GM23338 (cell line): Measurements from ENCODE around the gene OGDHL. TPM values are rescaled to one million over a fixed set of nuclear protein-coding genes. Genes with fewer than 3 reads are reported as not detected.

Experiments
- ATAC-seq: fragments of 200-7000 bp; cut with Tn5 transposase; 3 replicates; pipeline ENCODE4 v1.9.1; 2020
- DNase-seq: peaks from one replicate; pipeline ENCODE4 v3.0.0-alpha.2; 2015; ENCODE audit warnings: low spot score
- H2AFZ ChIP-seq: fragments of 200-600 bp; sonication (generic); 2 replicates; pipeline ENCODE4 v1.8.0; 2016; ENCODE audit warnings: antibody characterized with exemption, mild to moderate bottlenecking, moderate library complexity
- H3F3A ChIP-seq: fragments of 200-600 bp; sonication (generic); replicated peaks from 2 replicates; pipeline ENCODE4 v1.8.0; 2017; ENCODE audit warnings: antibody characterized with exemption, mixed run types, low read depth
- H3K27ac ChIP-seq: fragments of 200-600 bp; sonication (generic); 2 replicates; pipeline ENCODE4 v1.6.1; 2016; ENCODE audit warnings: low read depth
- H3K27me3 ChIP-seq: fragments of 200-600 bp; sonication (generic); 2 replicates; pipeline ENCODE4 v1.8.0; 2016; ENCODE audit warnings: mild to moderate bottlenecking, mixed run types, moderate library complexity; ENCODE audit not compliant: insufficient read depth
- H3K36me3 ChIP-seq: fragments of 200-600 bp; sonication (generic); 2 replicates; pipeline ENCODE4 v1.8.0; 2016; ENCODE audit warnings: mild to moderate bottlenecking; ENCODE audit not compliant: insufficient read depth
- H3K4me1 ChIP-seq: fragments of 200-600 bp; sonication (generic); 2 replicates; pipeline ENCODE4 v1.8.0; 2016; ENCODE audit warnings: mild to moderate bottlenecking, moderate library complexity; ENCODE audit not compliant: insufficient read depth
- H3K4me2 ChIP-seq: fragments of 200-600 bp; sonication (generic); 2 replicates; pipeline ENCODE4 v1.7.1; 2017; ENCODE audit warnings: mixed run types
- H3K4me3 ChIP-seq: fragments of 200-600 bp; sonication (generic); 2 replicates; pipeline ENCODE4 v1.6.1; 2016; ENCODE audit warnings: mixed run types
- H3K79me2 ChIP-seq: fragments of 200-600 bp; sonication (generic); replicated peaks from 2 replicates; pipeline ENCODE4 v1.8.0; 2017; ENCODE audit warnings: mild to moderate bottlenecking; ENCODE audit not compliant: insufficient read depth
- H3K9me2 ChIP-seq: fragments of 200-600 bp; sonication (generic); 2 replicates; pipeline ENCODE4 v1.8.0; 2017; ENCODE audit not compliant: insufficient read depth
- H4K20me1 ChIP-seq: fragments of 200-600 bp; sonication (generic); replicated peaks from 2 replicates; pipeline ENCODE4 v1.8.0; 2017; ENCODE audit warnings: mild to moderate bottlenecking; ENCODE audit not compliant: insufficient read depth
- H3K27ac Mint-ChIP-seq: 2 replicates; pipeline ENCODE4 v1.8.0; 2020; ENCODE audit warnings: inconsistent platforms, mild to moderate bottlenecking, moderate library complexity, mixed read lengths
- H3K27me3 Mint-ChIP-seq: 3 replicates; pipeline ENCODE4 v1.8.0; 2022; ENCODE audit warnings: low read depth, mild to moderate bottlenecking, moderate library complexity, mixed read lengths, inconsistent platforms; ENCODE audit not compliant: insufficient read depth, poor library complexity
- H3K36me3 Mint-ChIP-seq: 3 replicates; pipeline ENCODE4 v1.8.0; 2021; ENCODE audit warnings: low read depth, mild to moderate bottlenecking, inconsistent platforms, moderate library complexity, mixed read lengths
- H3K4me1 Mint-ChIP-seq: 3 replicates; pipeline ENCODE4 v1.8.0; 2020; ENCODE audit warnings: mild to moderate bottlenecking, inconsistent platforms, mixed read lengths
- H3K4me3 Mint-ChIP-seq: 3 replicates; pipeline ENCODE4 v1.8.0; 2021; ENCODE audit warnings: moderate library complexity, mild to moderate bottlenecking, inconsistent platforms, mixed read lengths
- H3K9me3 Mint-ChIP-seq: 3 replicates; pipeline ENCODE4 v1.8.0; 2020; ENCODE audit warnings: moderate library complexity, mild to moderate bottlenecking, inconsistent platforms, mixed read lengths
- CREB1 ChIP-seq: fragments of 250-450 bp; sonication (Bioruptor Pico); IDR thresholded peaks from 2 replicates; pipeline ENCODE4 v1.5.0; 2020; ENCODE audit warnings: low read depth, mild to moderate bottlenecking, moderate library complexity
- ETS1 ChIP-seq: IDR thresholded peaks from 2 replicates; pipeline ENCODE4 v1.6.1; 2016; ENCODE audit warnings: antibody characterized with exemption
- EZH2phosphoT487 ChIP-seq: fragments of 200-600 bp; sonication (generic); IDR thresholded peaks from one replicate; pipeline ENCODE4 v1.8.1; 2018; ENCODE audit warnings: antibody characterized with exemption; ENCODE audit not compliant: unreplicated experiment
- POLR2AphosphoS5 ChIP-seq: IDR thresholded peaks from 2 replicates; pipeline ENCODE4 v1.6.1; 2016; ENCODE audit warnings: antibody characterized with exemption, low read depth
- REST ChIP-seq: IDR thresholded peaks from one replicate; pipeline ENCODE4 v1.6.1; 2018; ENCODE audit warnings: antibody characterized with exemption; ENCODE audit not compliant: unreplicated experiment
- ZNF331 ChIP-seq: fragments of 250-450 bp; sonication (Bioruptor Pico); IDR thresholded peaks from 2 replicates; pipeline ENCODE4 v1.5.0; 2020; ENCODE audit warnings: low read depth, mild to moderate bottlenecking, moderate library complexity
- ZNF462 ChIP-seq: fragments of 250-450 bp; sonication (Bioruptor Pico); IDR thresholded peaks from 2 replicates; pipeline ENCODE4 v1.5.0; 2020; ENCODE audit warnings: mild to moderate bottlenecking, moderate library complexity
- long read RNA-seq: library from polyadenylated mRNA; unstranded; transcript quantifications from one replicate; pipeline ENCODE4 v2.0.0, GENCODE V29; 2020; ENCODE audit not compliant: unreplicated experiment
- polyA plus RNA-seq: library from polyadenylated mRNA; unstranded; fragments of >200 nt; fragmentation: Nextera tagmentation; extraction: Ambion mirVana; gene quantifications from 2 replicates; pipeline ENCODE4 v1.2.1, GENCODE V29; 2016
- total RNA-seq: library from RNA; depleted of rRNA; stranded (reverse); fragments of >200 nt; shearing (Covaris generic); gene quantifications from 2 replicates; pipeline ENCODE4 v1.2.3, GENCODE V29; 2014; rRNA removed

Gene OGDHL
- total RNA-seq (15.5 and 17.6 TPM in 2 replicates), polyA plus RNA-seq (7.2 and 8.3 TPM in 2 replicates)
- long read RNA-seq, partial matches to known transcripts = 0 of 6 reads
- long read RNA-seq, other reads (novel, unspliced or antisense) = 4 of 6 reads

- 0 out of 3 replicates have a peak, but pooled peaks cover 4% of the 10 kb centered on the region for H3K4me1 Mint-ChIP-seq
- peak within 1 kb of the TSS; percentile 90 for H3K4me2 ChIP-seq
- H3K27ac ChIP-seq = no peak within 1 kb of the TSS
- no peaks in the 10 kb centered on the region; the same call in 1 of the 2 replicates for H3K4me1 ChIP-seq
- H3K79me2 ChIP-seq = no peaks in the 10 kb centered on the region
- peak; percentile 86 for ATAC-seq
- peak within 1 kb of the TSS; percentile 91 for H3K4me3 ChIP-seq
- peak; percentile 92 for TF ChIP-seq CREB1 (CRISPR knock-in tag)
- TF ChIP-seq REST = peak; percentile 98
- TF ChIP-seq EZH2phosphoT487 = no peak
- TF ChIP-seq POLR2AphosphoS5 = 0 out of 2 replicates have a peak, but pooled peaks have one; percentile 25
- no peaks in the 10 kb centered on the region for H3K36me3 ChIP-seq
- H2AFZ ChIP-seq = peak within 1 kb of the TSS; percentile 87
- no peaks in the 10 kb centered on the region for H3F3A ChIP-seq
- H3K27me3 Mint-ChIP-seq = peaks cover 10% of the 10 kb centered on the region
- peaks cover 30% of the 10 kb centered on the region for H3K27me3 ChIP-seq
- peak within 1 kb of the TSS; percentile 75 for H3K4me3 Mint-ChIP-seq
- 0 out of 2 replicates have a peak, but pooled peaks cover 7% of the 10 kb centered on the region for H4K20me1 ChIP-seq
- H3K27ac Mint-ChIP-seq = no peak within 1 kb of the TSS
- DNase-seq = peak; percentile 88
- no peaks in the 10 kb centered on the region; the same call in 2 of the 3 replicates for H3K36me3 Mint-ChIP-seq
- no peaks in the 10 kb centered on the region for H3K9me2 ChIP-seq
- H3K9me3 Mint-ChIP-seq = no peaks in the 10 kb centered on the region
These were observed at the start of gene OGDHL for GRCh38 chr10:49761789-49762565. TSS of gene OGDHL (minus strand) at chr10:49762323. CDS start at chr10:49758592, 3,731 bp downstream.

- no peaks in the 10 kb centered on the region for H3K4me1 ChIP-seq
- ATAC-seq (no peak), DNase-seq (no peak)
- H4K20me1 ChIP-seq = no peaks in the 10 kb centered on the region
- H2AFZ ChIP-seq = no peak overlapping the region; the same call in 1 of the 2 replicates
- H3K27me3 ChIP-seq = no peaks in the 10 kb centered on the region
- no peaks in the 10 kb centered on the region for H3F3A ChIP-seq
- H3K4me2 ChIP-seq = no peak overlapping the region
- Mint-ChIP-seq H3K27me3 (peaks cover 5% of the 10 kb centered on the region), H3K27ac (no peak overlapping the region), H3K4me3 (no peak overlapping the region), H3K36me3 (peaks cover 6% of the 10 kb centered on the region), H3K9me3 (peaks cover 12% of the 10 kb centered on the region), H3K4me1 (no peaks in the 10 kb centered on the region)
- no peaks in the 10 kb centered on the region for H3K9me2 ChIP-seq
- H3K36me3 ChIP-seq = no peaks in the 10 kb centered on the region
- no peaks in the 10 kb centered on the region for H3K79me2 ChIP-seq
- no peak overlapping the region for H3K27ac ChIP-seq
- H3K4me3 ChIP-seq = no peak overlapping the region
- TF ChIP-seq ZNF331 (CRISPR knock-in tag) (no peak), ETS1 (no peak), ZNF462 (CRISPR knock-in tag) (no peak)
These were observed 41.9 kb upstream of the OGDHL start for GRCh38 chr10:49803988-49804387.
